Type B pancreatic cell (in vitro differentiated cells): Measurements from ENCODE around the gene HNF1A. TPM values are rescaled to one million over a fixed set of nuclear protein-coding genes. Genes with fewer than 3 reads are reported as not detected.

Source experiments
- DNase-seq: peaks from one replicate; pipeline ENCODE4 v3.0.0; 2021; ENCODE audit warnings: mixed read lengths; ENCODE audit not compliant: unreplicated experiment; ENCODE audit errors: extremely low spot score
- H3K27ac Mint-ChIP-seq: 2 replicates; pipeline ENCODE4 v1.8.0; 2021; ENCODE audit warnings: mild to moderate bottlenecking, mixed read lengths
- H3K27me3 Mint-ChIP-seq: 2 replicates; pipeline ENCODE4 v1.8.0; 2021; ENCODE audit warnings: mixed read lengths
- H3K36me3 Mint-ChIP-seq: 2 replicates; pipeline ENCODE4 v1.8.0; 2021; ENCODE audit warnings: mixed read lengths
- H3K4me1 Mint-ChIP-seq: one replicate; pipeline ENCODE4 v1.8.0; 2021; ENCODE audit warnings: mixed read lengths; ENCODE audit not compliant: unreplicated experiment
- H3K4me3 Mint-ChIP-seq: 2 replicates; pipeline ENCODE4 v1.8.0; 2021; ENCODE audit warnings: mild to moderate bottlenecking, mixed read lengths
- H3K9me3 Mint-ChIP-seq: 2 replicates; pipeline ENCODE4 v1.8.0; 2021; ENCODE audit warnings: mixed read lengths
- total RNA-seq: library from RNA; stranded (reverse); gene quantifications from 2 replicates; pipeline ENCODE4 v1.2.1, GENCODE V29; 2021; ENCODE audit warnings: low replicate concordance
- TF ChIP-seq, protein P1 (sequence below): fragments of 200-600 bp; sonication (generic); conservative IDR thresholded peaks from 2 replicates; pipeline ENCODE4 v1.5.0; 2021; ENCODE audit warnings: antibody characterized with exemption, mild to moderate bottlenecking

HNF1A gene
- total RNA-seq, 1 donor from 2014 or later: 7.2 TPM

DNA sequence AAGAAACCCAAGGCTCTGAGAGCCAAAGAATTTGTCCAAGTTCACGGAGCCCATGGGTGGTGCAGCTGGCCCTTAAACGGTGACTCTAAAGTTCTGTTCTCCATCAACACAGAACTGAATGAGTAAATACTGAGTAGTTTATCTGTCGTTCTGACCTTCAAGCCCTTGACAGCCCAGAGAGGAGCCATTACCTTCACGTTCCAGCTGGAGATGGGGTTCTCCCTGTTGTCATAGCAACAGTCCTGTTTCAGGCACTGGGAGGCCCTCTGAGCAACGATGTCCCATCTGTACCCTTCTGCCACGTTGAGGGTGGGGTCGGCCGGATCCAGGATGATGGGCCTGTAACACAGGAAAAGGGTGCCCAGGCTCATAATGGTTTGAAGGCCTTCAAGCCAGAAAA, 45.5 kb downstream of the HNF1A start:
- Mint-ChIP-seq H3K4me3 (no peak overlapping the region), H3K9me3 (no peaks in the 10 kb centered on the region), H3K27me3 (peaks cover 6% of the 10 kb centered on the region), H3K4me1 (peaks cover 3% of the 10 kb centered on the region), H3K27ac (no peak overlapping the region), H3K36me3 (no peaks in the 10 kb centered on the region)
- no peak for DNase-seq
- TF ChIP-seq, protein P1, sequence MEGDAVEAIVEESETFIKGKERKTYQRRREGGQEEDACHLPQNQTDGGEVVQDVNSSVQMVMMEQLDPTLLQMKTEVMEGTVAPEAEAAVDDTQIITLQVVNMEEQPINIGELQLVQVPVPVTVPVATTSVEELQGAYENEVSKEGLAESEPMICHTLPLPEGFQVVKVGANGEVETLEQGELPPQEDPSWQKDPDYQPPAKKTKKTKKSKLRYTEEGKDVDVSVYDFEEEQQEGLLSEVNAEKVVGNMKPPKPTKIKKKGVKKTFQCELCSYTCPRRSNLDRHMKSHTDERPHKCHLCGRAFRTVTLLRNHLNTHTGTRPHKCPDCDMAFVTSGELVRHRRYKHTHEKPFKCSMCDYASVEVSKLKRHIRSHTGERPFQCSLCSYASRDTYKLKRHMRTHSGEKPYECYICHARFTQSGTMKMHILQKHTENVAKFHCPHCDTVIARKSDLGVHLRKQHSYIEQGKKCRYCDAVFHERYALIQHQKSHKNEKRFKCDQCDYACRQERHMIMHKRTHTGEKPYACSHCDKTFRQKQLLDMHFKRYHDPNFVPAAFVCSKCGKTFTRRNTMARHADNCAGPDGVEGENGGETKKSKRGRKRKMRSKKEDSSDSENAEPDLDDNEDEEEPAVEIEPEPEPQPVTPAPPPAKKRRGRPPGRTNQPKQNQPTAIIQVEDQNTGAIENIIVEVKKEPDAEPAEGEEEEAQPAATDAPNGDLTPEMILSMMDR: no peak

DNA sequence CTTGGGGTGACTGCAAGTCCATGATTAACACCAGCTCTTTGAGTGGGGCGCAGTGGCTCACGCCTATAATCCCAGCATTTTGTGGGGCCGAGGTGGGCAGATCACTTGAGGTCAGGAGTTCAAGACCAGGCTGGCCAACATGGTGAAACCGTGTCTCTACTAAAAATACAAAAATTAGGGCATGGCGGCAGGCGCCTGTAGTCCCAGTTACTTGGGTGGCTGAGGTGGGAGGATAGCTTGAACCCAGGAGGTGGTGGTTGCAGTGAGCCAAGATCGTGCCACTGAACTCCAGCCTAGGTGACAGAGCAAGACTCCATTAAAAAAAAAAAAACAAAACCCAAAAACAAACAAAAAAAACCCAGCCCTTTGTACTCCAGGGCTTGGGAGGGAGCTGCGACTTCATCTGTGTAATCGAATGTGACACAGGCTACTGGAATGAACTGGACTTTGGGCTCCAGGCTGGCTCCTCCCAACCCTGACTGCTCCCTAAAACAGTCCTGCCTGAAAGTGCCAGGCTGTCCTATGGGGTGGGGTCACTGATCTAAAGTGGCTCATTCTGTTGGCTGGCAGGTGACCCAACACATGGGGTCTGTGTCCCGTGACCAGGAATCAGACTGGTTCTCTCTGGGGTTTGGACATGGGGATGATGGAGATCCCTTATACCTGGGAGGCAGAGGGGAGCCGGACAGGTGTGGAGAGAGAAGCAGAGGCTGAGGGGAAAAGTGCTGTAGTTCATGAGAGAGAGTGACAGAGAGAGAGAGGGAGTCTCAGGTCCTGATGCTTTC, 47.3 kb downstream of the HNF1A start:
- Mint-ChIP-seq H3K4me1 (peaks cover 3% of the 10 kb centered on the region), H3K36me3 (no peaks in the 10 kb centered on the region), H3K27me3 (peaks cover 6% of the 10 kb centered on the region), H3K9me3 (no peaks in the 10 kb centered on the region), H3K4me3 (no peak overlapping the region), H3K27ac (peak overlapping the region; percentile 72)
- TF ChIP-seq, protein P1: no peak
- no peak for DNase-seq

DNA sequence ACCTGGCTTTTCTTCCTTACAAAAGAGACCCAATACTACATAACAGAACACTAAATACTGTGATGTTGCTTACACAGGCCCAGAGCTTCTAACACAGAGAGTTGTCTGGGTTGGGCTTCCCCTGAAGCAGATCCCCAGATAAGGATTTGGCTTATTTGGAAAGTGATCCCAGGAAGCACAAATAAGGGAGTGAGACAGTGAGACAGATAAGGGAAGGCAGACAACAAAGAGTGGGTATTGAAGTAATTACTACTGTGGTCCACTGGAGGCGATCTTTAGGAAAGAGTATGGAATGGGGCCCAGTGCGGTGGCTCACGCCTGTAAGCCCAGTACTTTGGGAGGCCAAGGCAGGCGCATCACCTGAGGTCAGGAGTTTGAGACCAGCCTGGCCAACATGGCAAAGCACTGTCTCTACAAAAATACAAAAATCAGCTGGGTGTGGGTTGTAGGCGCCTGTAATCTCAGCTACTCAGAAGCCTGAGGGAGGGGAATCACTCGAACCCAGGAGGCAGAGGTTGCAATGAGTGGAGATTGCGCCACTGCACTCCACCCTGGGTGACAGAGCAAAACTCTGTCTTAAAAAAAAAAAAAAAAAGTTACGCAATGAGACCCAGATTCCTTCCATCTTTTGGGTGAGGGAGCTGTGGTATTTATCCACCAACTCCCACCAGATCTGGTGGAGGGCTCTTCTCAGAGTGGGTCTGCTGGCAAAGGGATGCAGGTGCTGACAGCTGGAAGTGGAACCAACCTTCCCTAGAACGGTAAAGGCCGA, 48.1 kb downstream of the HNF1A start:
- no peaks in the 10 kb centered on the region for H3K36me3 Mint-ChIP-seq

DNA sequence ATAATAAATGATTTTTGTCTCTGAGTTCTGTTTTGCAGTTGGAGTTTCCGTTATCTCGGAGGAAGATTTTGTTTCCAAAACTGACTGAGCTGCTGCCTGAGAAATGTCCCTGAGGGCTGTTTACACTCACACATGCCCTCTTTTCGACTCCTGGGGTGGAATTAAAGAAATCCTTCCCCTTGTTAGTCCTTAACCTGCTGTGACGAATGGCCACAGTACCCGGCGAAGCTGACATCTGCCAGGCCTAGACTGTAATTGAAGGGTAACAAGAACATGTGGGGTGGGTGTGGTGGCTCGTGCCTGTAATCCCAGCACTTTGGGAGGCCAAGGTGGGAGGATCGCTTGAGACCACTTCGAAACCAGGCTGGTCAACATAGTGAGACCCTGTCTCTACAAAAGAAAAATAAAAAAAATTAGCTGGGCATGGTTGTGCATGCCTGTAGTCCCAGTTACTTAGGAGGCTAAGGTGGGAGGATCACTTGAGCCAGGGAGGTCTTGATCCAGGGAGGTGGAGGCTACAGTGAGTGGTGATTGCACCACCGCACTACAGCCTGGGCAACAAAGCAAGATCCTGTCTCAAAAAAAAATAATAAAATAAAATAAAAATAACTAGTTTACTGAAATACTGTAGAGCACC, 52.4 kb downstream of the HNF1A start:
- no peaks in the 10 kb centered on the region for H3K36me3 Mint-ChIP-seq
- H3K9me3 Mint-ChIP-seq: no peaks in the 10 kb centered on the region
- peaks cover 3% of the 10 kb centered on the region for H3K27me3 Mint-ChIP-seq
- no peak for DNase-seq
- no peak overlapping the region for H3K27ac Mint-ChIP-seq
- no peaks in the 10 kb centered on the region for H3K4me1 Mint-ChIP-seq
- H3K4me3 Mint-ChIP-seq: no peak overlapping the region
- TF ChIP-seq, protein P1: no peak

More for the DNA sequence above, 48.1 kb downstream of the HNF1A start:
- H3K4me3 Mint-ChIP-seq: no peak overlapping the region
- TF ChIP-seq, protein P1: peak; percentile 26
- H3K9me3 Mint-ChIP-seq: no peaks in the 10 kb centered on the region
- DNase-seq: no peak
- peak overlapping the region; percentile 72 for H3K27ac Mint-ChIP-seq
- H3K27me3 Mint-ChIP-seq: peaks cover 3% of the 10 kb centered on the region
- peaks cover 3% of the 10 kb centered on the region for H3K4me1 Mint-ChIP-seq

DNA sequence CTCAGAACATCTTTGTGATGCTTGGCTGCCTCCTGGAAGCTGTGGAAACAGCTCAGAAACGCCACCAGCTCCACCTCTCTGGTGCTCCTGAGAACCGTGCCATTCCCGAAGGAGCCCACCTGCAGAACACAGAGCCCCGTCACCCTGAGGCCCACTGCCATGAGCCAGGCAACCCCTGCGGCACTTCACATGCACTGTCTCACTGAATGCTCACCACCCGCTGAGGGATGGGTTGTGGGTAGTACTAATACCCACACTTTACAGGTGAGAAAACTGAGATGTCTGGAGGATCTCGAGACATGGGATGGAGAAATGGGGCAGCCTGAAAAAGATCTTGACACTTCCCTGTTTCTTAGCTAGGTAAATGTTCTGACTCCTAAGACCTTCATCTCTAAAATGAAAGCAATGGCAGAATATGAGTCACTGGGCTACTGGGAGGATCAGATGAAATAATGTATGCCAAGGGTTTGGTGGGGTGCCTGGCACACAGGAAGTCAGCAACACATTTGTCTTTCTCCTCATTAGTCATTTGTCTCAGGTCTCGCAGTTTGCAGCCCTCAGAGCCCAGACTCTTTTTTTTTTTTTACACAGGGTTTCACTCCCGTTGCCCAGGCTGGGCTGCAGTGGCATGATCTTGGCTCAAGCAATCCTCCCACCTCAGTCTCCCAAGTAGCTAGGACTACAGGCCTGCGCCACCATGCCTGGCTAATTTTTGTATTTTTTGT, 55.4 kb downstream of the HNF1A start:
- no peaks in the 10 kb centered on the region for H3K4me1 Mint-ChIP-seq
- H3K27ac Mint-ChIP-seq: peak overlapping the region; percentile 50
- peaks cover 8% of the 10 kb centered on the region for H3K27me3 Mint-ChIP-seq
- H3K9me3 Mint-ChIP-seq: no peaks in the 10 kb centered on the region
- DNase-seq: no peak
- H3K36me3 Mint-ChIP-seq: no peaks in the 10 kb centered on the region
- TF ChIP-seq, protein P1: no peak
- H3K4me3 Mint-ChIP-seq: no peak overlapping the region
